ENCODE measurements around the gene FCN2. TPM values are rescaled to one million over a fixed set of nuclear protein-coding genes. Genes with fewer than 3 reads are reported as not detected.
"Not testable (repeated sequence)": the region's sequence is repeated elsewhere in the genome, so short reads cannot be mapped to it uniquely, and the experiment has no call there.

Gene FCN2
- total RNA-seq, 1 donor from 2014 or later, result not detected

GRCh38 chr9:134855231-134855899 lies 25.2 kb upstream of the FCN2 start:
- Histone ChIP-seq H3K36me3 (ENCODE audit: control insufficient read depth, insufficient read depth, low read length) (no peaks in the 10 kb centered on the region), H3K4me3 (ENCODE audit: low read depth, low read length) (no peak overlapping the region), H3K27me3 (ENCODE audit: control insufficient read depth, insufficient read depth, low read length) (no peaks in the 10 kb centered on the region)
- TF ChIP-seq CTCF (IDR thresholded peaks at IDR 0.05; ENCODE audit: insufficient read depth, low read length, severe bottlenecking), result no peak
- FAIRE-seq (no peak), DNase-seq (ENCODE audit: low read depth) (no peak)

GRCh38 chr9:134855900-134856377 lies 24.7 kb upstream of the FCN2 start:
- no peaks in the 10 kb centered on the region for H3K36me3 ChIP-seq (ENCODE audit: control insufficient read depth, insufficient read depth, low read length)
- no peak for FAIRE-seq
- TF ChIP-seq CTCF (IDR thresholded peaks at IDR 0.05; ENCODE audit: insufficient read depth, low read length, severe bottlenecking), result no peak
- no peak for DNase-seq (ENCODE audit: low read depth)
- H3K4me3 ChIP-seq (ENCODE audit: low read depth, low read length), result no peak overlapping the region
- H3K27me3 ChIP-seq (ENCODE audit: control insufficient read depth, insufficient read depth, low read length), result no peaks in the 10 kb centered on the region

- not testable (repeated sequence) for H3K27me3 ChIP-seq (ENCODE audit: control insufficient read depth, insufficient read depth, low read length); FAIRE-seq; DNase-seq (ENCODE audit: low read depth)
These were observed 23.2 kb upstream of the FCN2 start for GRCh38 chr9:134857451-134857850.

GRCh38 chr9:134858051-134858841 lies 22.4 kb upstream of the FCN2 start:
- FAIRE-seq (no peak), DNase-seq (ENCODE audit: low read depth) (no peak)
- Histone ChIP-seq H3K36me3 (ENCODE audit: control insufficient read depth, insufficient read depth, low read length) (no peaks in the 10 kb centered on the region), H3K27me3 (ENCODE audit: control insufficient read depth, insufficient read depth, low read length) (no peaks in the 10 kb centered on the region), H3K4me3 (ENCODE audit: low read depth, low read length) (no peak overlapping the region)
- no peak for TF ChIP-seq CTCF (IDR thresholded peaks at IDR 0.05; ENCODE audit: insufficient read depth, low read length, severe bottlenecking)

More at GRCh38 chr9:134857451-134857850, 23.2 kb upstream of the FCN2 start:
- H3K36me3 ChIP-seq (ENCODE audit: control insufficient read depth, insufficient read depth, low read length); H3K4me3 ChIP-seq (ENCODE audit: low read depth, low read length): not testable (repeated sequence)

GRCh38 chr9:134860510-134860909 lies 20.1 kb upstream of the FCN2 start:
- TF ChIP-seq CTCF (IDR thresholded peaks at IDR 0.05; ENCODE audit: insufficient read depth, low read length, severe bottlenecking), result no peak
- DNase-seq (ENCODE audit: low read depth) (no peak), FAIRE-seq (no peak)
- Histone ChIP-seq H3K4me3 (ENCODE audit: low read depth, low read length) (no peak overlapping the region), H3K36me3 (ENCODE audit: control insufficient read depth, insufficient read depth, low read length) (no peaks in the 10 kb centered on the region), H3K27me3 (ENCODE audit: control insufficient read depth, insufficient read depth, low read length) (no peaks in the 10 kb centered on the region)

- H3K36me3 ChIP-seq (ENCODE audit: control insufficient read depth, insufficient read depth, low read length), result no peaks in the 10 kb centered on the region
- no peak overlapping the region for H3K4me3 ChIP-seq (ENCODE audit: low read depth, low read length)
- DNase-seq (ENCODE audit: low read depth) (no peak), FAIRE-seq (no peak)
- no peak for TF ChIP-seq CTCF (IDR thresholded peaks at IDR 0.05; ENCODE audit: insufficient read depth, low read length, severe bottlenecking)
- H3K27me3 ChIP-seq (ENCODE audit: control insufficient read depth, insufficient read depth, low read length), result no peaks in the 10 kb centered on the region
These were observed 18.8 kb upstream of the FCN2 start for GRCh38 chr9:134861595-134862334.

All from bronchial epithelial cell (primary cell).